Karpas-422 (cell line): ENCODE results near the gene SVOPL. TPM values are rescaled to one million over a fixed set of nuclear protein-coding genes. Genes with fewer than 3 reads are reported as not detected.

Experiments
- DNase-seq: peaks from one replicate; pipeline ENCODE4 v3.0.0-alpha.2; 2015
- H2AFZ ChIP-seq: fragments of 200-600 bp; sonication (generic); 2 replicates; pipeline ENCODE4 v1.6.1; 2014; ENCODE audit warnings: antibody characterized with exemption, low read length, mixed read lengths
- H3K27ac ChIP-seq: fragments of 200-600 bp; sonication (generic); 2 replicates; pipeline ENCODE4 v1.5.1; 2014; ENCODE audit warnings: mild to moderate bottlenecking, low read length, moderate library complexity
- H3K27me3 ChIP-seq: fragments of 200-600 bp; sonication (generic); 2 replicates; pipeline ENCODE4 v1.6.1; 2014; ENCODE audit warnings: low read length, mixed read lengths
- H3K36me3 ChIP-seq: fragments of 200-600 bp; sonication (generic); 2 replicates; pipeline ENCODE4 v1.6.1; 2014; ENCODE audit warnings: low read length, mixed read lengths; ENCODE audit not compliant: insufficient read depth
- H3K4me1 ChIP-seq: fragments of 200-600 bp; sonication (generic); 2 replicates; pipeline ENCODE4 v1.6.1; 2014; ENCODE audit warnings: mild to moderate bottlenecking, low read length, mixed read lengths
- H3K4me2 ChIP-seq: fragments of 200-600 bp; sonication (generic); 2 replicates; pipeline ENCODE4 v1.6.1; 2014; ENCODE audit warnings: low read length, low read depth, mild to moderate bottlenecking; ENCODE audit not compliant: poor library complexity, severe bottlenecking
- H3K4me3 ChIP-seq: fragments of 200-600 bp; sonication (generic); 2 replicates; pipeline ENCODE4 v1.5.1; 2014; ENCODE audit warnings: mild to moderate bottlenecking, antibody characterized with exemption, low read length, mixed read lengths
- H3K79me2 ChIP-seq: fragments of 200-600 bp; sonication (generic); 2 replicates; pipeline ENCODE4 v1.6.1; 2014; ENCODE audit warnings: mild to moderate bottlenecking, low read length, mixed read lengths
- H3K9ac ChIP-seq: fragments of 200-600 bp; sonication (generic); 2 replicates; pipeline ENCODE4 v1.6.0; 2014; ENCODE audit warnings: low read length
- H3K9me2 ChIP-seq: fragments of 200-600 bp; sonication (generic), shearing (Covaris generic); replicated peaks from 2 replicates; pipeline ENCODE4 v1.6.0; 2014; ENCODE audit warnings: mild to moderate bottlenecking, low read length, moderate library complexity; ENCODE audit not compliant: insufficient read depth
- H3K9me3 ChIP-seq: fragments of 300-700, 200-600 bp; sonication (generic); 2 replicates; pipeline ENCODE4 v1.6.1; 2014; ENCODE audit warnings: low read length, mixed read lengths
- H4K20me1 ChIP-seq: fragments of 200-600 bp; sonication (generic); 2 replicates; pipeline ENCODE4 v1.6.1; 2014; ENCODE audit warnings: mild to moderate bottlenecking, antibody characterized with exemption, low read length, low read depth; ENCODE audit not compliant: insufficient read depth
- total RNA-seq: library from RNA; depleted of rRNA; stranded (reverse); fragments of >200 nt; shearing (Covaris generic); gene quantifications from 2 replicates; pipeline ENCODE4 v1.2.3, GENCODE V29; 2014; ENCODE audit warnings: low replicate concordance

The SVOPL gene
- total RNA-seq, 1 experiment from 2014 or later = not detected

GRCh38 chr7:138584696-138585095 lies 116.5 kb downstream of the SVOPL start:
- Histone ChIP-seq H3K9me2 (no peaks in the 10 kb centered on the region), H3K4me3 (no peak overlapping the region)
- DNase-seq = no peak

DNA sequence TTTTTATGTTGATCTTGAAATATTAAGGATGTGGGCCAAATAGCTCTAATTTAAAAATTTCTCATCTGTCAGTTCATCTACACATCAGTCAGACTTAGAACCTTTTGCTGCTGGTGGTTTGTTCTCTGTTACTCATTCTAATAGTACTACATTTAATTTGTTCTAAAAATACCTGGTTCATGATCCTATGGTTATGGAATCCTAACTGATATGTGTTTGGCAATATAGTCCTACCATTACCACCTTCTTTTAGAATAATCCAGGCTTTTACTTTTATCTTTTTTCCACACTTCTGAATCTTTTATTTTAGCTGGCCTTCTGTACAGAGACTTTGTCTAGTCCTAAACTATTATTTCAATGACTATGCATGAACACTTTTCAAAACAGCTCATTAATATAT lies 116.9 kb downstream of the SVOPL start:
- Histone ChIP-seq H2AFZ (no peak overlapping the region), H3K4me1 (no peaks in the 10 kb centered on the region), H3K27me3 (no peaks in the 10 kb centered on the region), H3K27ac (no peak overlapping the region), H3K4me2 (no peak overlapping the region), H3K9ac (no peak overlapping the region), H3K4me3 (no peak overlapping the region), H3K36me3 (peaks cover 32% of the 10 kb centered on the region; the same call in 1 of the 2 replicates), H3K9me3 (no peaks in the 10 kb centered on the region), H4K20me1 (no peaks in the 10 kb centered on the region), H3K79me2 (no peaks in the 10 kb centered on the region), H3K9me2 (no peaks in the 10 kb centered on the region)
- DNase-seq = no peak

More at GRCh38 chr7:138584696-138585095, 116.5 kb downstream of the SVOPL start:
- H3K27ac ChIP-seq = no peak overlapping the region
- no peaks in the 10 kb centered on the region for H3K27me3 ChIP-seq
- no peak overlapping the region for H3K4me2 ChIP-seq
- no peak overlapping the region for H2AFZ ChIP-seq
- H3K36me3 ChIP-seq = peaks cover 31% of the 10 kb centered on the region; the same call in 1 of the 2 replicates
- H3K4me1 ChIP-seq = no peaks in the 10 kb centered on the region
- H3K79me2 ChIP-seq = no peaks in the 10 kb centered on the region
- no peaks in the 10 kb centered on the region for H3K9me3 ChIP-seq
- no peak overlapping the region for H3K9ac ChIP-seq
- H4K20me1 ChIP-seq = no peaks in the 10 kb centered on the region

GRCh38 chr7:138581065-138581464 lies 120.1 kb downstream of the SVOPL start:
- Histone ChIP-seq H3K4me3 (no peak overlapping the region), H3K27me3 (no peaks in the 10 kb centered on the region), H3K27ac (no peak overlapping the region), H3K4me2 (no peak overlapping the region), H3K9me2 (no peaks in the 10 kb centered on the region), H3K4me1 (peaks cover 6% of the 10 kb centered on the region; the same call in 1 of the 2 replicates), H3K9me3 (no peaks in the 10 kb centered on the region), H3K9ac (no peak overlapping the region), H3K79me2 (no peaks in the 10 kb centered on the region), H2AFZ (no peak overlapping the region), H3K36me3 (peaks cover 39% of the 10 kb centered on the region; the same call in 1 of the 2 replicates), H4K20me1 (no peaks in the 10 kb centered on the region)
- no peak for DNase-seq

- Histone ChIP-seq H4K20me1 (no peaks in the 10 kb centered on the region), H3K9me2 (no peaks in the 10 kb centered on the region), H3K4me1 (peaks cover 6% of the 10 kb centered on the region; the same call in 1 of the 2 replicates), H3K27me3 (no peaks in the 10 kb centered on the region), H3K9me3 (no peaks in the 10 kb centered on the region), H3K79me2 (no peaks in the 10 kb centered on the region), H3K36me3 (peaks cover 36% of the 10 kb centered on the region; the same call in 1 of the 2 replicates), H3K4me3 (no peak overlapping the region), H3K4me2 (no peak overlapping the region), H2AFZ (no peak overlapping the region), H3K9ac (no peak overlapping the region), H3K27ac (no peak overlapping the region)
- DNase-seq = no peak
Measured at GRCh38 chr7:138579671-138580070, 121.5 kb downstream of the SVOPL start.

DNA sequence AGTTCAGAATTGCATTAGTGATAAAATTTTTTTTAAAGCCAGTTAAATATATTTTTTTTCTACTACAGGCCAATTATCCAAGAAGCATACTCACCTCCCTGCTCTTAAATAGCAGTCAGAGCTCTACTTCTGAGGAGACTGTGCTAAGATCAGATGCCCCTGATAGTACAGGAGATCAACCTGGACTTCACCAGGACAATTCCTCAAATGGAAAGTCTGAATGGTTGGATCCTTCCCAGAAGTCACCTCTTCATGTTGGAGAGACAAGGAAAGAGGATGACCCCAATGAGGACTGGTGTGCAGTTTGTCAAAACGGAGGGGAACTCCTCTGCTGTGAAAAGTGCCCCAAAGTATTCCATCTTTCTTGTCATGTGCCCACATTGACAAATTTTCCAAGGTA lies 122.0 kb downstream of the SVOPL start:
- peaks cover 31% of the 10 kb centered on the region; the same call in 1 of the 2 replicates for H3K36me3 ChIP-seq
- H2AFZ ChIP-seq = no peak overlapping the region
- H3K27ac ChIP-seq = no peak overlapping the region
- no peaks in the 10 kb centered on the region for H3K79me2 ChIP-seq
- H3K9ac ChIP-seq = no peak overlapping the region
- H3K9me2 ChIP-seq = no peaks in the 10 kb centered on the region
- no peaks in the 10 kb centered on the region for H4K20me1 ChIP-seq
- no peak for DNase-seq
- H3K4me2 ChIP-seq = no peak overlapping the region
- H3K4me1 ChIP-seq = peaks cover 6% of the 10 kb centered on the region; the same call in 1 of the 2 replicates
- no peak overlapping the region for H3K4me3 ChIP-seq
- no peaks in the 10 kb centered on the region for H3K27me3 ChIP-seq
- H3K9me3 ChIP-seq = no peaks in the 10 kb centered on the region

GRCh38 chr7:138575897-138576428 lies 125.2 kb downstream of the SVOPL start:
- Histone ChIP-seq H3K36me3 (peaks cover 29% of the 10 kb centered on the region; the same call in 1 of the 2 replicates), H2AFZ (no peak overlapping the region), H3K4me2 (no peak overlapping the region), H3K4me3 (no peak overlapping the region), H3K9ac (no peak overlapping the region), H3K9me3 (no peaks in the 10 kb centered on the region), H3K79me2 (no peaks in the 10 kb centered on the region), H3K9me2 (no peaks in the 10 kb centered on the region), H4K20me1 (no peaks in the 10 kb centered on the region), H3K4me1 (peaks cover 6% of the 10 kb centered on the region; the same call in 1 of the 2 replicates), H3K27me3 (no peaks in the 10 kb centered on the region), H3K27ac (no peak overlapping the region)
- no peak for DNase-seq

- H3K27me3 ChIP-seq = no peaks in the 10 kb centered on the region
- no peak for DNase-seq
- H3K4me1 ChIP-seq = peaks cover 6% of the 10 kb centered on the region; the same call in 1 of the 2 replicates
- H3K4me3 ChIP-seq = no peak overlapping the region
- H3K36me3 ChIP-seq = peaks cover 21% of the 10 kb centered on the region; the same call in 1 of the 2 replicates
- no peaks in the 10 kb centered on the region for H3K9me2 ChIP-seq
- H3K9ac ChIP-seq = no peak overlapping the region
- H3K79me2 ChIP-seq = no peaks in the 10 kb centered on the region
- H4K20me1 ChIP-seq = no peaks in the 10 kb centered on the region
- no peak overlapping the region for H2AFZ ChIP-seq
- H3K27ac ChIP-seq = no peak overlapping the region
- H3K4me2 ChIP-seq = no peak overlapping the region
- H3K9me3 ChIP-seq = no peaks in the 10 kb centered on the region
Measured at GRCh38 chr7:138573741-138574140, 127.4 kb downstream of the SVOPL start.

DNA sequence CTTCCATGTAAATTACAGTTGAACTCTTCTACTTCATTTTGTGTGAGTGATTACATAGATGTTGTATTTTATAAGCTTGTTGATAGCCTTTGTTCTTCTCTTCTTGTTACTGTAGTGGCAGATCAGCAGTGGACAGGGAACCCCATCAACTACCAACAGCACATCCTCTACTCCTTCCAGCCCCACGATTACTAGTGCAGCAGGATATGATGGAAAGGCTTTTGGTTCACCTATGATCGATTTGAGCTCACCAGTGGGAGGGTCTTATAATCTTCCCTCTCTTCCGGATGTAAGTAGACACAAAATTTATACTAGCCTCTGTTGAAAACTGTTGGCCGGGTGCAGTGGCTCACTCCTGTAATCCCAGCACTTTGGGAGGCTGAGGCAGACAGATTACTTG lies 130.4 kb downstream of the SVOPL start:
- Histone ChIP-seq H3K79me2 (no peaks in the 10 kb centered on the region), H3K36me3 (peaks cover 37% of the 10 kb centered on the region), H2AFZ (no peak overlapping the region), H4K20me1 (no peaks in the 10 kb centered on the region), H3K9me2 (no peaks in the 10 kb centered on the region), H3K4me2 (no peak overlapping the region), H3K4me1 (no peaks in the 10 kb centered on the region), H3K4me3 (no peak overlapping the region), H3K27ac (no peak overlapping the region), H3K9ac (no peak overlapping the region), H3K9me3 (no peaks in the 10 kb centered on the region), H3K27me3 (no peaks in the 10 kb centered on the region)
- no peak for DNase-seq
